ENCODE measurements around the gene LIME1. TPM values are rescaled to one million over a fixed set of nuclear protein-coding genes. Genes with fewer than 3 reads are reported as not detected.
A peak's percentile ranks its signal among the peaks of the same experiment; 100 is the strongest.

Gene LIME1
- total RNA-seq, 1 experiment from 2014 or later: 13.5 TPM

- H3K27me3 ChIP-seq (ENCODE audit: insufficient read depth, low read length): no peaks in the 10 kb centered on the region
- H2BK15ac ChIP-seq (ENCODE audit: low read depth, low read length): no peak overlapping the region
- peaks cover 2% of the 10 kb centered on the region; the same call in 1 of the 2 replicates for H3K79me2 ChIP-seq (ENCODE audit: insufficient read depth, low read length)
- no peak overlapping the region for H2AFZ ChIP-seq (ENCODE audit: low read length)
- no peaks in the 10 kb centered on the region for H4K20me1 ChIP-seq (ENCODE audit: control insufficient read depth, insufficient read depth, insufficient read length)
- no peaks in the 10 kb centered on the region for H3K4me1 ChIP-seq (ENCODE audit: insufficient read depth, low read length)
- H3K9me3 ChIP-seq (ENCODE audit: control insufficient read depth, low read depth, low read length): no peaks in the 10 kb centered on the region
- no peak overlapping the region for H3K4me2 ChIP-seq (ENCODE audit: insufficient read depth, insufficient read length, low read length)
- no peak overlapping the region for H4K8ac ChIP-seq (replicated peaks; ENCODE audit: insufficient read length, low read depth, low read length)
- H2AK5ac ChIP-seq (ENCODE audit: insufficient read length, low read length): no peak overlapping the region
- H3K36me3 Mint-ChIP-seq (ENCODE audit: insufficient read depth in 1 of 3, low read depth in 3 of 3): peaks cover 16 to 29% (median 27%) of the 10 kb centered on the region in 3 experiments; a peak in 6 of 7 replicates
- H2BK12ac ChIP-seq (ENCODE audit: insufficient read length, low read depth, low read length): no peak overlapping the region
- H3K23ac ChIP-seq (ENCODE audit: insufficient read length, low read depth, low read length): no peak overlapping the region
- peak; percentile 28 for DNase-seq
- no peak overlapping the region for H3K4ac ChIP-seq (ENCODE audit: low read depth, low read length)
- H2BK5ac ChIP-seq (ENCODE audit: insufficient read length, low read length): no peak overlapping the region
- H4K91ac ChIP-seq (ENCODE audit: insufficient read length, low read depth, low read length): no peak overlapping the region
- no peak overlapping the region for H3K14ac ChIP-seq (ENCODE audit: insufficient read depth, low read length)
- H2BK120ac ChIP-seq (ENCODE audit: low read depth, low read length, poor library complexity, severe bottlenecking): no peak overlapping the region
- H3K23me2 ChIP-seq (ENCODE audit: insufficient read length, low read depth, low read length, poor library complexity, severe bottlenecking): peaks cover 9% of the 10 kb centered on the region
- no peak overlapping the region for H3K9ac ChIP-seq (ENCODE audit: extremely low read depth, insufficient read length, low read length)
- no peak for TF ChIP-seq CTCF (conservative IDR thresholded peaks at IDR 0.05)
- H4K5ac ChIP-seq (ENCODE audit: insufficient read length, low read depth, low read length): no peak overlapping the region
- no peak overlapping the region for H3T11ph ChIP-seq (ENCODE audit: low read length)
- no peak overlapping the region for H3K56ac ChIP-seq (ENCODE audit: insufficient read length, low read depth, low read length)
- H2BK20ac ChIP-seq (ENCODE audit: low read depth, low read length, poor library complexity, severe bottlenecking): no peak overlapping the region
- H3K27me3 Mint-ChIP-seq (ENCODE audit: low read depth): no peaks in the 10 kb centered on the region
- H3K4me1 Mint-ChIP-seq: peaks cover 5 to 9% of the 10 kb centered on the region in 2 experiments
- no peak overlapping the region for H3K27ac Mint-ChIP-seq
- H3K79me1 ChIP-seq (ENCODE audit: insufficient read depth, low read depth, low read length, poor library complexity, severe bottlenecking): peaks cover 4% of the 10 kb centered on the region
- H3K18ac ChIP-seq (ENCODE audit: insufficient read length, low read depth, low read length): no peak overlapping the region
- no peak overlapping the region for H3K27ac ChIP-seq (ENCODE audit: insufficient read length, low read depth, low read length)
- H3K4me3 Mint-ChIP-seq: no peak overlapping the region
- no CpG with 5 or more reads among the region's 15 CpGs for WGBS (ENCODE audit: extremely low coverage, insufficient read length, low lambda C conversion rate)
- no peaks in the 10 kb centered on the region for H3K9me3 Mint-ChIP-seq
Measured at GRCh38 chr20:63703471-63703975, 32.9 kb upstream of the LIME1 start.
